Stimulated activated CD8-positive, alpha-beta memory T cell treated with anti-CD3 and anti-CD28 coated beads, Interleukin-12 subunit alpha, Interleukin-12 subunit beta, amount 100 ng/mL, for 24 hours (primary cell): ENCODE measurements around the gene ITGA2B.
A peak's percentile ranks its signal among the peaks of the same experiment; 100 is the strongest.
"Not testable (repeated sequence)": the region's sequence is repeated elsewhere in the genome, so short reads cannot be mapped to it uniquely, and the experiment has no call there.

Source experiments
- DNase-seq: peaks from one replicate; pipeline ENCODE4 v3.0.0-alpha.2; 2020; ENCODE audit errors: extremely low read depth

ITGA2B gene

DNA sequence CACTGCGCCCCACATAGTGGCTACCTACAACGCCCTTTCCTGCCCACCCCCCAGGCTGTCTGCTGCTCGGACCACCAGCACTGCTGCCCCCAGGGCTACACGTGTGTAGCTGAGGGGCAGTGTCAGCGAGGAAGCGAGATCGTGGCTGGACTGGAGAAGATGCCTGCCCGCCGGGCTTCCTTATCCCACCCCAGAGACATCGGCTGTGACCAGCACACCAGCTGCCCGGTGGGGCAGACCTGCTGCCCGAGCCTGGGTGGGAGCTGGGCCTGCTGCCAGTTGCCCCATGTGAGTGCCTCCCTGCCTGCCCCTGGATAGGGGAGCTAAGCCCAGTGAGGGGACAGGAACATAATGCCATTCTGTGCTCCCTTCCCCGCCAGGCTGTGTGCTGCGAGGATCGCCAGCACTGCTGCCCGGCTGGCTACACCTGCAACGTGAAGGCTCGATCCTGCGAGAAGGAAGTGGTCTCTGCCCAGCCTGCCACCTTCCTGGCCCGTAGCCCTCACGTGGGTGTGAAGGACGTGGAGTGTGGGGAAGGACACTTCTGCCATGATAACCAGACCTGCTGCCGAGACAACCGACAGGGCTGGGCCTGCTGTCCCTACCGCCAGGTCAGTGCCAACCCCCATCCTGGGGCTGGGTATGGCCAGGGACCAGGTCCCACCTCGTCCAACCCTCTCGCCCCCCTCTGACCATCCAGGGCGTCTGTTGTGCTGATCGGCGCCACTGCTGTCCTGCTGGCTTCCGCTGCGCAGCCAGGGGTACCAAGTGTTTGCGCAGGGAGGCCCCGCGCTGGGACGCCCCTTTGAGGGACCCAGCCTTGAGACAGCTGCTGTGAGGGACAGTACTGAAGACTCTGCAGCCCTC is 37.3 kb downstream of the ITGA2B start:
- no peak for DNase-seq

GRCh38 chr17:44351464-44351863 is 38.0 kb downstream of the ITGA2B start:
- no peak for DNase-seq

- no peak for DNase-seq
Measured at GRCh38 chr17:44350733-44351226, 38.7 kb downstream of the ITGA2B start.

DNA sequence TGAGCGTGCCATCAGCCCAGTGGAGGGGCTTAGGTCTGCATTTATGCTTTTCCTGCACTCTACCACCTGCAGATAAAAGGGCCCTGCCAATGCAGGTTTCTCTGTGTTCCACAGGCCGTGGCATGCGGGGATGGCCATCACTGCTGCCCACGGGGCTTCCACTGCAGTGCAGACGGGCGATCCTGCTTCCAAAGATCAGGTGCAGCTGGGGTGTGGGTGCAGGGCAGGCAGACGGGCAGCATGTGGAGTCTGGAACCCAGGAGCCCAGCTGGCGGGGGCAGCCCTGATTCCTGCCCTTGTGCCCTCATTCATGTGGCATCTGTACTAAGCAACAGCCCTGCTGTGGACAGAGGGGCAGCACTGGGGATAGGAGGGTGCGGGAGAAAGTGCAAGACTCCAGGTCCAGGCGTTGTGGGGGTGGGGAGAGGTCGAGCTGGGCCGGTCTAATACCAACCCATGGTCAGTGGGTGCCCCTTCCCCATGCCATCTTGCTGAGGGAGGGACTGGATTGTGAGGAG is 39.8 kb downstream of the ITGA2B start:
- no peak for DNase-seq

DNA sequence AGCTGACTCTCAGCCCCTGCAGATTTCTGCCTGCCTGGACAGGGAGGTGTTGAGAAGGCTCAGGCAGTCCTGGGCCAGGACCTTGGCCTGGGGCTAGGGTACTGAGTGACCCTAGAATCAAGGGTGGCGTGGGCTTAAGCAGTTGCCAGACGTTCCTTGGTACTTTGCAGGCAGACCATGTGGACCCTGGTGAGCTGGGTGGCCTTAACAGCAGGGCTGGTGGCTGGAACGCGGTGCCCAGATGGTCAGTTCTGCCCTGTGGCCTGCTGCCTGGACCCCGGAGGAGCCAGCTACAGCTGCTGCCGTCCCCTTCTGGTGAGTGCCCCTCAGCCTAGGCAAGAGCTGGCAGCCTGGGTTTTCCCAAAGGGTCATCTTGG is 40.5 kb downstream of the ITGA2B start:
- no peak for DNase-seq

GRCh38 chr17:44348234-44348987 is 41.0 kb downstream of the ITGA2B start:
- DNase-seq: no peak

GRCh38 chr17:44347206-44348055 is 42.0 kb downstream of the ITGA2B start:
- not testable (repeated sequence) for DNase-seq

DNA sequence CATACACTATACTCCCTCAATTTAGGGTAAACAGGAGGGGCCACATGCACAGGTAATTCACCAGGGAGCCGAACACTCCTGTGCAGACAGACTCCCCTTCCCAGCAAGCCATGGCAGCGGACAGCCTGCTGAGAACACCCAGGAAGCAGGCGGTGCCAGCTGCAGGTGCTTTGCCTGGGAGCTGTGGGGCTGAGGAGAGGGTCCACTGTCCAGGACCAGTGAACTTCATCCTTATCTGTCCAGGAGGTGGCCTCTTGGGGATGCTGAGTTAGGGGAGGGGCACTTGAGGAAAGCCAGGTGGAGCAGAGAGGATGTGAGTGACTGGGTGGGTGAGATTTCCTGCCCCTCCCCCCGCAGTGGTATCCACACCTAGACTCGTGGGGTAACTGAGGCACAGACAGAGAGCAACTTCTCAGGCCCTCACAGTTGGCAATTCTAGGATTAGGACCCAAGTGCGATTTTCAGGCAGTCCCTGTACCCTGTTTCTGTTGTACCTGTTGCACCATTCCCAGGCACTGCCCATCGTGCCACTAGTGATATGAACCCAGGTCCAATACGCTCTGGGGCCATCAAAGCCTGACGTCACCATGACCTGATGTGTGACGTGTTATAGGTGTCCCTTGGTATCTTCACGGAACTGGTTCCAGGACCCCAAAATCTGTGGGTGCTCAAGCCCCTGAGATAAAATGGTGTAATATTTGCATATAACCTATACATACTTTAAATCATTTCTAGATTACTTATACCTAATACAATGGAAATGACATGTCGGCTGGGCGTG is 43.2 kb downstream of the ITGA2B start:
- DNase-seq: no peak

DNA sequence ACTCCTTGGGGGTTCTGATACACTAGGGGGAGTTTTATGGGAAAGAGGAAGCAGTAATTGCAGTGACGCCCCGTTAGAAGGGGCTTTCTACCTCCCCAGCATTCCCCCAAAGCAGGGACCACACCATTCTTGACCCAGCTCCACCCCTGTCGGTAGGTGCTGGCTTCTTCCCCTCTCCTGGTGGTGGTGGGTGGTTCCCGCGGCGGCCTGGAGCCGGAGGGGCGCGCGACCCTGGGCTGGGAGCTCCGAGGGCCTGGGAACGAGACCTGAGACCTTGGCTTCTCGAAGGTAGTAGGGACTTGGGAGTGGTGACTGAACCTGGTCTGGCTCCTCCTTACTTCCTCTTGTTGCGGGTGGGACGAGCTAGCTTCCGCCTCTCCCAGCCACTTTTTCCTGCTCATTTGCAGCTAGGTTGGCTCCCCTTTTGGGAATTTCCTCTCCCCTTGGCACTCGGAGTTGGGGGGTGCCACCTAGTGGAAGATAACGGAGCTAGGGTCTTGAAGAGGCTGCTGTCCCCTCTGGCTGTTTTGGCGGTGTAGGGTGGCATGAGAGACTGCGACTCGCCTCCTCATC is 43.9 kb downstream of the ITGA2B start:
- no peak for DNase-seq

DNA sequence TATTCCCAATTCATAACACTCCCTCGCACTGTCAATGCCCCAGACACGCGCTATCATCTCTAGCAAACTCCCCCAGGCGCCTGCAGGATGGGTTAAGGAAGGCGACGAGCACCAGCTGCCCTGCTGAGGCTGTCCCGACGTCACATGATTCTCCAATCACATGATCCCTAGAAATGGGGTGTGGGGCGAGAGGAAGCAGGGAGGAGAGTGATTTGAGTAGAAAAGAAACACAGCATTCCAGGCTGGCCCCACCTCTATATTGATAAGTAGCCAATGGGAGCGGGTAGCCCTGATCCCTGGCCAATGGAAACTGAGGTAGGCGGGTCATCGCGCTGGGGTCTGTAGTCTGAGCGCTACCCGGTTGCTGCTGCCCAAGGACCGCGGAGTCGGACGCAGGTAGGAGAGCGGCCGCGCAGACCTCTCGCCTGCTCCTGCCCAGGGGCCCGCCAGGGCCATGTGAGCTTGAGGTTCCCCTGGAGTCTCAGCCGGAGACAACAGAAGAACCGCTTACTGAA is 44.5 kb downstream of the ITGA2B start, which contains the start of gene GRN:
GRN (plus strand) TSS at position 364 of the 515 bp plus-strand sequence. CDS start 3,863 bp downstream, outside the sequence.
- DNase-seq: peak; percentile 67

DNA sequence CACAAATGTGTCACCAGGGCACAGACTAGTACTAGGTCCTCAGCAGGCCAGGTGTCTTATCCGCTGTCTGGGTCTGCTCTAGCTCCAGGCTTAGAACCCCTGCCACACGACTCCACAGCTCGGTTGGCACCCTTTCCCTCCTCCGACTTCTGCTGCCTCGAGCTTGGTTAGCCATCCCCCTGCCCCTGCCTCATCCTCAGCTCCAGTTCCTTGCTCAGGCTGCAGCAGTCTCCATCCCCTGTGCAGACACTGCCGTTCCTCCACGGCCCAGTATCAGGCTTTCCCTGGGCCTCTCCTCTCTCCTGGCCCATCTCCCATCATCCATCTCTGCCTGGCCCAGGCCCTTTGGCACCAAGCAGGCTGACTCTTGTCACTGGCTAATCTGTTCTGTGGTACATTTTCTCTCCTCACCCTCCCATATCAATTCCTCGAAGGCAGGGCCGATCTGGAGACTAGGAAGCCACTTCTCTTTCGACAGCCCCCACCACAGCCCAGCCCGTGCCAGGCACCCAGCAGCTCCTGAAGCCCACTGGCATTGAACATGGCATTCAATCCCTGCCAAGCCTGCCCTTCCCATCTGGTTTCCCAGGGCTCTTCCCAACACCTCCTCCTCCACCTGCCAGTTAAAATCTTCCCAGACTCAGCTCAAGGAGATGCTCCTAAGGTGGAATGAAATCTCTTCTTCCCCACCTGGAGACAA is 45.8 kb downstream of the ITGA2B start:
- DNase-seq: no peak

- not testable (repeated sequence) for DNase-seq
Measured at GRCh38 chr17:44340553-44340952, 48.9 kb downstream of the ITGA2B start.

DNA sequence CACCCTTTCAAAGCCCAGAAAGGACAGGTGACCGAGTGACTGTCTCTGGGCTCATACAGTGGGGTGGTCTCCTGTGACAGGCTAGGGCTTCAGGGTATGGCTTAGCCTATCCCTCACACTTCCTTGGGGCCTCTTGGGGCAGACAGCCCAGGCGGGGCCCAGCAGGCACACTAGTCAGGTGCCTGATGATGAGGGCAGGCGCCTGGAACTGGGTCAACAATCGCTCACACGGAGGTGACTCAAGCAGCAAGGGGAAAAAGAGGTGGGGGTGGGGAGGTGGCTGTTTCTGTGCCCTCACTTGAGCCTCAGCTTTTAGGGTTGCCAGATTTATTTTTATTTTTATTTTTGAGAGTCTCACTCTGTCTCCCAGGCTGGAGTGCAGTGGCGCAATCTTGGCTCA is 50.7 kb downstream of the ITGA2B start:
- DNase-seq: no peak

- DNase-seq: no peak
Measured at GRCh38 chr17:44335968-44336367, 53.5 kb downstream of the ITGA2B start.

DNA sequence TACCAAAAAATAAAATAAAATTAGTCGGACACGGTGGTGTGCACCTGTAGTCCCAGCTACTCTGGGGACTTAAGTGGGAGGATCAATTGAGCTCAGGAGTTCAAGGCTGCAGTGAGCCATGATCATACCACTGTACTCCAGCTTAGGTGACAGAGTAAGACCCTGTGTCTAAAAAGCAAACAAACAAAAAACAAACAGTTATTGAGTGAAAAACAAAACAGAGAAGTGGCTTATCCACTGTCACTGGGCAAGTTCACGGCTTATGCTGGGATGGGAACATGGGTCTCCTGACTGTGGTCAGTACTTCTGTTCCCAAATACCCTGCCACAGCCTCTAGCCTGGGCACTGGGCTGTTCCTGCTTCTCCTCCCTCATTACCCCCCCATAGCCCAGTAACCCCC is 53.9 kb downstream of the ITGA2B start:
- no peak for DNase-seq

GRCh38 chr17:44334727-44335126 is 54.7 kb downstream of the ITGA2B start:
- DNase-seq: no peak

DNA sequence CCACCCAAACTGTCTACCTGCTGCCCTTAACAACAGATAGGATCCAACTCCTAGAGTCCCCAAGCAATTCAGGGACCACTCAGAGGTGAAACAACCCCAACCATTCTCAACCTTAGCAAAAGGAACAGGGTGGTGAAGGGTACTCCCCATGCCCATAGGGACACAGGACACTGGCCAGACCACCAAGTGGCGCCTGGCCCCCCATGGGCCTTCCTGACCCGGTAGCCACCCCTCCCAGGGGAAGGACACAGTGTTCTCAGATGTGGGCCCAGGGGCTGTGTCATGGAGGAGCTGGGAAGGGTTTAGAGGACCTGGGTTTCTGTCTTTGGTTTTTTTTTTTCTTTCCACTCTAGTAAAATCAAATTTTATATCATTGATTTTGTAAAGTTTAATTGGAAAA is 55.1 kb downstream of the ITGA2B start:
- no peak for DNase-seq

DNA sequence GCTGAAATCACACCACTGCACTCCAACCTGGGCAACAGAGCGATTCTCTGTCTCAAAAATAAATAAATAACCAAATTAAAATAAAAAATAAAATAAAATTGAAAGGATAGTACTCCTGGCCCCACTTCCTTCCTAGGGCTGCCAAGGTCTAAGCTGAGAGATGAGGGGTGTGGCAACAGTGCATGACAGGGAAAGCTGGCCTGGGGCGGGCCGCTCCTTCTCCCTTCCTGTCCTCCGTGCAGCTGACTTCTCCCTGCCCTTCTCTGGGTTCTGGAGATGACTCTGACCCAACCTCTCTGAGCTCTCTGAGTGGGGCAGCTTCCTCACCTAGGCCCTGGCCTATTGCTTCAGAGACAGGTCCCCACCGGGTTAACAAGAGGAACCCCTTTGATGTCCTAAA is 56.1 kb downstream of the ITGA2B start:
- DNase-seq: no peak

DNA sequence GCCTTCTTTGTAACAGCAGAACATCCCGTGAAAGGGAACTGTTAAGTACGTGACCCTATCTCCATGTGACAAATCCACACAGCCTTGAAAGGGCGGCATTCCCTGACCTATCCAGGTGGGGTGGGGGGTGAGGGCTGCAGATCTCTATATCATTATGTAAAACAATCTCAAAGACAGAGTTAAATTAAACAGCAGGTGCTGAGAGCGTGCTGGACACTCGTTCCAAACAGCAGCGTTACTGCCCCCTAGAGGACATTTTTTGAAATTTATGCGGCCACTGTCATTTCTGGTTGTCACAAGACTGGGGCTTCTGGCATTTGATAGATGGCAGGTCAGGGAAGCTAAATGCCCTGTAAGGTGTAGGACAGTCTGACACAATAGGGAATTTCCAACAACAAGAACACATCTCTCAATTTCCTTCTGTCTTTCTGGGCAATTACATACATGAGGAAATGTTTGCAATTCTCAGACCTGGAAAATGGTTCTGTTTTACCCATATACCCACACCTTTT is 58.1 kb downstream of the ITGA2B start:
- DNase-seq: no peak
